AG04450 (cell line): Measurements from ENCODE around the gene CFAP410. TPM values are rescaled to one million over a fixed set of nuclear protein-coding genes. Genes with fewer than 3 reads are reported as not detected.

Experiments used
- CTCF ChIA-PET: fragments of 300-600, 350-600 bp; formaldehyde crosslinking; extraction: SDS; loops from one replicate; lab custom pipeline; 2022; ENCODE audit warnings: antibody characterized with exemption, inconsistent platforms; lab: Charles Lee
- POLR2A ChIA-PET: fragments of 350-600 bp; formaldehyde crosslinking; extraction: SDS; loops from one replicate; lab custom pipeline; 2021; ENCODE audit warnings: antibody characterized with exemption, inconsistent platforms; lab: Yijun Ruan, JAX
- DNase-seq: peaks from one replicate; pipeline ENCODE4 v3.0.0-alpha.2; 2011; ENCODE audit warnings: low read depth, low spot score
- H3K27ac ChIP-seq: one replicate; pipeline ENCODE4 v1.5.1; 2012; ENCODE audit warnings: low read depth, low read length, control low read depth
- H3K27me3 ChIP-seq: one replicate; pipeline ENCODE4 v1.6.0; 2012; ENCODE audit warnings: low read length; ENCODE audit not compliant: control insufficient read depth, insufficient read depth
- H3K4me3 ChIP-seq: 2 replicates; pipeline ENCODE4 v1.5.1; 2011; ENCODE audit warnings: mild to moderate bottlenecking, low read depth, low read length, control low read depth
- H3K9me3 ChIP-seq: 2 replicates; pipeline ENCODE4 v1.5.1; 2012; ENCODE audit warnings: low read length; ENCODE audit not compliant: control insufficient read depth, insufficient read depth
- polyA plus RNA-seq: library from polyadenylated mRNA; depleted of rRNA; stranded (reverse); fragments of >200 nt; gene quantifications from 2 replicates; pipeline ENCODE4 v1.2.3, GENCODE V29; 2011
- TF ChIP-seq, protein P1 (sequence below): IDR thresholded peaks from 2 replicates; pipeline ENCODE4 v1.5.1; 2011; ENCODE audit warnings: low read depth, low read length, control low read depth, inconsistent platforms

Gene CFAP410
- polyA plus RNA-seq, 1 experiment: 3.7 TPM

DNA sequence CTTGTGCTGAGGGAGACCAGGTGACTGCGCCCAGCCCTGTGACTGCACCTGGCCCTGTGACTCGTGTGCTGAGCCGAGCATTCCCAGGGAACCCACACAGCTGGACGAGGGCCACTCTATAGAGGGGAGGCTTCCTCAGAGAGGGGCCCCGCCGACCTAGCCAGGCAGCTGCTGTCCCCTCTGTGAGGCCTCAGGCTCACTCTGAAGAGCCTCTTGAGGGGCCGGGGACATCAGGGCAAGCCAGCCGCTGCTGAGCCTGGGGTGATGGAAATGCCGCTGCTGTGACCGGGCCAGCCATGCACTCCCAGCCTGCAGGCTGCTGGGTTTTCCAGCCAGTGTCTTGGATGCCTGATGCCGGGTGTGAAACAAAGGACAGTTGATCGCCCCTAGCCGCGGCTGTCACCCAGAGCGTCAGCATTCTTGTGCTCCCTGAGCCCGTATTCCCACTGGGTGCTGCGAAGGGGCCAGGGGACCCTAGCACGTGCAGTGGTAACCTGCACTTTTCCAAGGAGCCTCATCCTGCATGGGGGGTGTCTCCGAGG is 21.9 kb downstream of the CFAP410 start:
- CTCF ChIA-PET: no interaction called here
- Histone ChIP-seq H3K27ac (no peak overlapping the region), H3K27me3 (no peaks in the 10 kb centered on the region)

DNA sequence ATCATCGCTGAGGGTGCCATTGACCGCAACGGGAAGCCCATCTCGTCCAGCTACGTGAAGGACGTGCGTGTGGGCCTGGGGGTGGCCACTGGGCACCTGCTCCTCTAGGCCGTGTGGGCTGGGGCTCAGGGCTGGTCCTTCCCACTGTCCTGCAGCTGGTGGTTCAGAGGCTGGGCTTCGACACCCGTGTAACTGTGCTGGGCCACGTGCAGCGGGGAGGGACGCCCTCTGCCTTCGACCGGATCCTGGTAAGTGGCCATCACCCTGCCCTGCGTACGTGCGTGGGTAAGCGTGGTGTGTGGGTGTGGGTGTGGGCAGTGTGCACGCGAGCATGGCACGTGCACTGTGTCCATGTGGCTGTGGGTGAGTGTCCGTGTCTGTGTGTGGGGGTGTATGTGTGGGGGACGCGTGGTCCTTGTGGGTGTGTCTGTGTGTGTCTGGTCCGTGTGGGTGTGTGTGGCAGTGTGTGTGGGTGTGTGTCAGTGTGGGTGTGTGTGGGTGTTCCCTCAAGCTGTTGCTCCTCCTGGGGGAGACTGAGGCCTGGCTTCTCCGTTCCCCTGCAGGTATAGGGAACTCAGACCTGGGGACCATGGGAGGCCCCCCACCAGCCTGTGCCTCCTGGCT is 22.8 kb downstream of the CFAP410 start:
- ChIA-PET CTCF (no interaction called here), POLR2A (no interaction called here)
- Histone ChIP-seq H3K9me3 (no peaks in the 10 kb centered on the region; the same call in 1 of the 2 replicates), H3K4me3 (no peak overlapping the region), H3K27me3 (no peaks in the 10 kb centered on the region), H3K27ac (no peak overlapping the region)
- TF ChIP-seq, protein P1, sequence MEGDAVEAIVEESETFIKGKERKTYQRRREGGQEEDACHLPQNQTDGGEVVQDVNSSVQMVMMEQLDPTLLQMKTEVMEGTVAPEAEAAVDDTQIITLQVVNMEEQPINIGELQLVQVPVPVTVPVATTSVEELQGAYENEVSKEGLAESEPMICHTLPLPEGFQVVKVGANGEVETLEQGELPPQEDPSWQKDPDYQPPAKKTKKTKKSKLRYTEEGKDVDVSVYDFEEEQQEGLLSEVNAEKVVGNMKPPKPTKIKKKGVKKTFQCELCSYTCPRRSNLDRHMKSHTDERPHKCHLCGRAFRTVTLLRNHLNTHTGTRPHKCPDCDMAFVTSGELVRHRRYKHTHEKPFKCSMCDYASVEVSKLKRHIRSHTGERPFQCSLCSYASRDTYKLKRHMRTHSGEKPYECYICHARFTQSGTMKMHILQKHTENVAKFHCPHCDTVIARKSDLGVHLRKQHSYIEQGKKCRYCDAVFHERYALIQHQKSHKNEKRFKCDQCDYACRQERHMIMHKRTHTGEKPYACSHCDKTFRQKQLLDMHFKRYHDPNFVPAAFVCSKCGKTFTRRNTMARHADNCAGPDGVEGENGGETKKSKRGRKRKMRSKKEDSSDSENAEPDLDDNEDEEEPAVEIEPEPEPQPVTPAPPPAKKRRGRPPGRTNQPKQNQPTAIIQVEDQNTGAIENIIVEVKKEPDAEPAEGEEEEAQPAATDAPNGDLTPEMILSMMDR: no peak
- DNase-seq: no peak

More for the DNA sequence above, 21.9 kb downstream of the CFAP410 start:
- POLR2A ChIA-PET: no interaction called here
- TF ChIP-seq, protein P1: no peak
- DNase-seq: no peak
- no peak overlapping the region for H3K4me3 ChIP-seq
- H3K9me3 ChIP-seq: no peaks in the 10 kb centered on the region; the same call in 1 of the 2 replicates

DNA sequence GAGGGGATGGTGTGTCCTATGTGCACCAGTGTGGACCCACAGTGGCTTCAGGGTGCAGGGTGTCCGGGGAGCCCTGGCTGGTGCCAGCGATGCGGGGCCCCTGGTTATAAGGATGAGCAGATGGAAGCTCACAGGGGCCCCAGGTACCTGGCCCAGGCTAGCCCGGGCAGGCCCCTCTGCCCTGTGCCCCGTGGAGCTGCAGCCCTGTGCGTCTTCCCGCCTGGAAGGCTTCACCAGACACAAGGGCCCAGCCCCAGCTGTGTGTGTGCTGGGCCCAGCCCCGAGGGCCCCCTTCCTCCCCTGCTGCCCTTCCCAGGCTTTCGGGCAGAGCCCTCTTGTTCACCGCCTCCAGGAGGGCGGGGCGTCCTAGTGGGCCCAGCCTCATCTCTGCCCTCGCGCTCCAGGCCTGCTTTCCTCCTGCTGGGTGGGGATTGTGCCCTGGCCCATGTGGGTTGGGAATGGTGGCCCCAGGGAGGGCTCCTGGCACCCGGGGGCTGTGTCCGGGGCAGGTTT is 23.4 kb downstream of the CFAP410 start:
- ChIA-PET POLR2A (no interaction called here), CTCF (no interaction called here)
- no peak for DNase-seq
- TF ChIP-seq, protein P1: no peak
- no peak overlapping the region for H3K4me3 ChIP-seq
- no peak overlapping the region for H3K27ac ChIP-seq
- H3K27me3 ChIP-seq: no peaks in the 10 kb centered on the region
- H3K9me3 ChIP-seq: no peaks in the 10 kb centered on the region; the same call in 1 of the 2 replicates

DNA sequence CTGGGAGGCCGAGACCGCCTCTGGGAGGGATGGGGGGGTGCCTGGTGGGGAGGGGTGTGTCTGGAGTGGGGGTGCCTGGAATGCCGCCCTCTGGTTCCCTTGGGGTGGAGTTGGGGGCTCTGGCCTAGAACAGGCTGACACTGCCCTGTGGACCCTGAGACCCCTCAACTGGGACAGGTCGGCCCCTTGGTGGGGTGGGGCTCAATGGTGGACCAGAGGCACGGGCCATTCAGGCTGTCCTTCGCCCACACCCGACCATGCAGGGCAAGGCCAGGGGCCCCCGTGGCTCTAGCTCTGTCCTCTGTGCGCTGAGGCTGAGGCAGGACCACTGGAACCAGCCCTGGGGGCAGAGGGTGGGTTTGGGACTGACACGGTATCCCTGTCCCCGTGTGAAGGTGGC is 24.6 kb downstream of the CFAP410 start:
- Histone ChIP-seq H3K27ac (no peak overlapping the region), H3K27me3 (no peaks in the 10 kb centered on the region), H3K4me3 (no peak overlapping the region), H3K9me3 (no peaks in the 10 kb centered on the region; the same call in 1 of the 2 replicates)
- ChIA-PET CTCF (interaction anchor here (1.3 kb wide), 1 partner anchor 9 kb away, joined by 3 read pairs; no protein-coding TSS in a partner anchor), POLR2A (no interaction called here)
- TF ChIP-seq, protein P1: no peak
- DNase-seq: no peak

DNA sequence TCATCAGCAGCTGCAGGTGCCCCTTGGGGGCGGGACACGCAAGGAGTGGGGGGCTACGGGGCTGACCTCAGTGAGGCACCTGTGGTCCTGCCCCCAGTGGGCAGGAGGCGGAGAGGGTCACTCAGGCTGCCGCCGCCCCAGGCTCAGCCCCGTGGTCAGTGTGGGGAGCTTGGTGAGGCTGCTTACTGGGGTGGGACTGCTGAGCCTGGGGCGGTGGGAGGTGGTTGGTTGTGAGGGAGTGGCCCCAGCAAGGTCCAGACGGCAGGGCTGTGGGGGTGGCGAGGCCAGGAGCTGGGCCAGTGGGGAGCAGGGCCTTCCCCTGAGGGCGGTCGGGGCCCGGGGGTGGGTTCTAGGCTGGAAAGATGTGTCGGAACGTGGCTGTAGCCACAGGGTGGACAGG is 25.1 kb downstream of the CFAP410 start:
- no peaks in the 10 kb centered on the region; the same call in 1 of the 2 replicates for H3K9me3 ChIP-seq
- ChIA-PET POLR2A (no interaction called here), CTCF (interaction anchor here (1.3 kb wide), 1 partner anchor 9 kb away, joined by 3 read pairs; no protein-coding TSS in a partner anchor)
- TF ChIP-seq, protein P1: no peak
- no peak overlapping the region for H3K27ac ChIP-seq
- DNase-seq: no peak
- no peak overlapping the region for H3K4me3 ChIP-seq
- H3K27me3 ChIP-seq: no peaks in the 10 kb centered on the region
